ENCODE results near the gene EPN2. TPM values are rescaled to one million over a fixed set of nuclear protein-coding genes. Genes with fewer than 3 reads are reported as not detected.

Gene EPN2
- total and polyA plus RNA-seq, 2 experiments from 2014 or later: 19.0 to 35.9 TPM

DNA sequence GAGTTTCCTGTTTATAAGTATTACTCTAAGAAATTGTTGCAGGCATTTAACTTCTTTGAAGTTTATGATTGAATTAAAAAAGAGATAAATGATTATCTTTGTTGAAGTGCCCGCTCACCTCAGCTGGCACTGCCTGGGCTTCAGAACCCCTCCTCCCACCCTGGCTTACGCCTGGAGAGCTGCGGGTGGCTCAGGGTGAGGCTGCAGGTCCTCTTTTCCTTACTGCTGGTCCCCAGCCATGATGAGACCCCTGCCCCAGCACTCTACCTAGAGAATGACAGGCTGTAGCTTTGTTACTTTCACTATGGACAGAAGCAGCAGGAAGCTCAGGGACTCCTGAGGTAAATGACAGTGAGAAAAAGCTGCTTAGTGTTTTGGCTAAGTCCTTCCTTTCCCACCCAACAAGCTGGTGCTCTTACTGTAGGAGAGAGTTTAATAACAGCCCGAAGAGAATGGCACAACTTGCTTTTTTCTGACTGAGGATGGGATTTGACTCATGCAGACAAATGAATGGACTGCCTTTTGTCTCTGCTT, 62.1 kb downstream of the EPN2 start:
- H3K9me3 ChIP-seq (ENCODE audit: low read depth): no peaks in the 10 kb centered on the region
- H3K27ac ChIP-seq: no peak overlapping the region
- H4K20me1 ChIP-seq (ENCODE audit: insufficient read depth, poor library complexity, severe bottlenecking): peaks cover 5% of the 10 kb centered on the region
- WGBS (ENCODE audit: low lambda C conversion rate, missing lambda C conversion rate): 96% methylated on average over 4 of the region's 4 CpGs
- no peaks in the 10 kb centered on the region for H3K27me3 ChIP-seq
- no peak for DNase-seq (ENCODE audit: low spot score)
- no peak overlapping the region for H3K4me2 ChIP-seq
- no peaks in the 10 kb centered on the region for H3K4me1 ChIP-seq (ENCODE audit: insufficient read depth)
- H2AFZ ChIP-seq: no peak overlapping the region
- no peaks in the 10 kb centered on the region for H3K9me2 ChIP-seq (replicated peaks; ENCODE audit: insufficient read depth)
- no peak overlapping the region for H3K4me3 ChIP-seq
- H3K79me2 ChIP-seq: peaks cover 10% of the 10 kb centered on the region
- TF ChIP-seq, protein P1, sequence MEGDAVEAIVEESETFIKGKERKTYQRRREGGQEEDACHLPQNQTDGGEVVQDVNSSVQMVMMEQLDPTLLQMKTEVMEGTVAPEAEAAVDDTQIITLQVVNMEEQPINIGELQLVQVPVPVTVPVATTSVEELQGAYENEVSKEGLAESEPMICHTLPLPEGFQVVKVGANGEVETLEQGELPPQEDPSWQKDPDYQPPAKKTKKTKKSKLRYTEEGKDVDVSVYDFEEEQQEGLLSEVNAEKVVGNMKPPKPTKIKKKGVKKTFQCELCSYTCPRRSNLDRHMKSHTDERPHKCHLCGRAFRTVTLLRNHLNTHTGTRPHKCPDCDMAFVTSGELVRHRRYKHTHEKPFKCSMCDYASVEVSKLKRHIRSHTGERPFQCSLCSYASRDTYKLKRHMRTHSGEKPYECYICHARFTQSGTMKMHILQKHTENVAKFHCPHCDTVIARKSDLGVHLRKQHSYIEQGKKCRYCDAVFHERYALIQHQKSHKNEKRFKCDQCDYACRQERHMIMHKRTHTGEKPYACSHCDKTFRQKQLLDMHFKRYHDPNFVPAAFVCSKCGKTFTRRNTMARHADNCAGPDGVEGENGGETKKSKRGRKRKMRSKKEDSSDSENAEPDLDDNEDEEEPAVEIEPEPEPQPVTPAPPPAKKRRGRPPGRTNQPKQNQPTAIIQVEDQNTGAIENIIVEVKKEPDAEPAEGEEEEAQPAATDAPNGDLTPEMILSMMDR (IDR thresholded peaks at IDR 0.05; ENCODE audit: poor library complexity): no peak
- no peak for TF ChIP-seq EZH2 (IDR thresholded peaks at IDR 0.05; ENCODE audit: borderline replicate concordance)
- no peak for TF ChIP-seq EZH2phosphoT487 (IDR thresholded peaks at IDR 0.05; ENCODE audit: low read depth, severe bottlenecking, unreplicated experiment)
- H3K36me3 ChIP-seq (replicated peaks; ENCODE audit: insufficient read depth, low read depth): no peaks in the 10 kb centered on the region

DNA sequence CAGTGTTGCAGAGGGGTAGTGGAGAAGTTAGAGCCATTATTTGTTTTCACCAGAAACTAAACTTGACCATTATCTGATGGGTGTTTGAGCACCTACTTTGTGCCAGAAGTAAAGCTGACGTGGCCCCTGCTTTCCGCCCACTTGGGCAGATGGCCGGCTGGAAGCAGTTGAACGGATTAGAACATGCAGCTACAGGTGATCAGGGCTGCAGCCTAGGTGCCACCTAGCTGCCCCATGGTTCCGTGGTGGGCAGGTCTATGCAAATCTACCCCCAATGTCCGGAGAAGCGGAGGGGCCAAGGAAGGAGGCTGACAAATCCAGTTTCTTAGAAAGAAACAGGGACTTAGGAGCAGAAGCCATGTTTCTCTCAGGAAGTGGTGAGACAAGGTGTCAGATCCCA, 62.7 kb downstream of the EPN2 start:
- H3K27ac ChIP-seq: no peak overlapping the region

DNA sequence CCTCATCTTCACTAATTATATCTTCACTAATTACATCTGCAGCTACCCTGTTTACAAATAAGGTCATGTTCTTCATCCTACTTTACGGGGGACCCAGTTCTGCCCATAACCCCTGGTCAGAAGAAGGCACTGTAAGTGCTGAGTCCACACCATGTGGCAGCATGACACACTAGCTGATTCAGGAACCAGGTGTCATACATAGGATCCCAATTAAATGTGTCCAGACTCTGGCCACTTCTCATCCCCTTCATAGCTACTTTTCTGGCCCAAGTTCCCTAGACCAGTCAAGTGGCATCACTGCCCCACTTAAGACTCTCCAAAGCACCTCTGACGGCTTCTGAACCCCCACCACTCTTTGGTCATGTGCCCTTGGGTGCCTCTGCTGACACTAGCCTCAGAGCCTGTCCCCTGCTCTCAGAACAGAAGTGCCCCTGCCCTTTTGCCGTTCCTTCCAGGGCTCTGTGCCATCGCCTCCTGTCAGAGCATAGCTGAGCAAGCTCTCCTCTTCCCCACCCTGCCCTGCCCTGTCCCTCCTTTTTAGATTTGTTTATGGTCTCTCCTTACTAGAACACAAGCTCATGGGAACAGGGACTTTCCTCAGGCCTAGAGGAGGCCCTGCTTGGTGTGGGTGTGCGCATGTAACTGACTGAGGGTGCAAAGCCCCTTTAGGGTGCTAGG, 64.2 kb downstream of the EPN2 start:
- Histone ChIP-seq H3K36me3 (replicated peaks; ENCODE audit: insufficient read depth, low read depth) (no peaks in the 10 kb centered on the region), H3K4me3 (no peak overlapping the region), H3K4me2 (no peak overlapping the region), H3K27me3 (no peaks in the 10 kb centered on the region), H3K27ac (no peak overlapping the region), H3K9me3 (ENCODE audit: low read depth) (no peaks in the 10 kb centered on the region), H3K4me1 (ENCODE audit: insufficient read depth) (no peaks in the 10 kb centered on the region), H3K9me2 (replicated peaks; ENCODE audit: insufficient read depth) (no peaks in the 10 kb centered on the region), H3K79me2 (peaks cover 4% of the 10 kb centered on the region), H2AFZ (no peak overlapping the region), H4K20me1 (ENCODE audit: insufficient read depth, poor library complexity, severe bottlenecking) (peaks cover 2% of the 10 kb centered on the region)
- no peak for TF ChIP-seq EZH2 (IDR thresholded peaks at IDR 0.05; ENCODE audit: borderline replicate concordance)
- TF ChIP-seq EZH2phosphoT487 (IDR thresholded peaks at IDR 0.05; ENCODE audit: low read depth, severe bottlenecking, unreplicated experiment): no peak
- TF ChIP-seq, protein P1 (IDR thresholded peaks at IDR 0.05; ENCODE audit: poor library complexity): no peak
- no peak for DNase-seq (ENCODE audit: low spot score)
- WGBS (ENCODE audit: low lambda C conversion rate, missing lambda C conversion rate): 96% methylated on average over 5 of the region's 5 CpGs

More for the DNA sequence above, 62.7 kb downstream of the EPN2 start:
- no peak for DNase-seq (ENCODE audit: low spot score)
- no peaks in the 10 kb centered on the region for H3K4me1 ChIP-seq (ENCODE audit: insufficient read depth)
- H3K36me3 ChIP-seq (replicated peaks; ENCODE audit: insufficient read depth, low read depth): no peaks in the 10 kb centered on the region
- H3K9me2 ChIP-seq (replicated peaks; ENCODE audit: insufficient read depth): no peaks in the 10 kb centered on the region
- H3K9me3 ChIP-seq (ENCODE audit: low read depth): no peaks in the 10 kb centered on the region
- TF ChIP-seq EZH2 (IDR thresholded peaks at IDR 0.05; ENCODE audit: borderline replicate concordance) (no peak), EZH2phosphoT487 (IDR thresholded peaks at IDR 0.05; ENCODE audit: low read depth, severe bottlenecking, unreplicated experiment) (no peak)
- TF ChIP-seq, protein P1 (IDR thresholded peaks at IDR 0.05; ENCODE audit: poor library complexity): no peak
- no peak overlapping the region for H3K4me3 ChIP-seq
- H3K27me3 ChIP-seq: no peaks in the 10 kb centered on the region
- WGBS (ENCODE audit: low lambda C conversion rate, missing lambda C conversion rate): 94% methylated on average over 7 of the region's 7 CpGs
- peaks cover 5% of the 10 kb centered on the region for H4K20me1 ChIP-seq (ENCODE audit: insufficient read depth, poor library complexity, severe bottlenecking)
- H3K79me2 ChIP-seq: peaks cover 7% of the 10 kb centered on the region
- H3K4me2 ChIP-seq: no peak overlapping the region
- no peak overlapping the region for H2AFZ ChIP-seq

Measured in hepatocyte (in vitro differentiated cells).